ENCODE results near the gene ISLR. TPM values are rescaled to one million over a fixed set of nuclear protein-coding genes. Genes with fewer than 3 reads are reported as not detected.

The ISLR gene
- total and polyA plus RNA-seq, 2 of the 4 experiments (the other 2 are of a cell fraction): under 0.01 to 0.79 TPM

- in situ Hi-C loops (cut with MboI; ENCODE audit: low sequenced_read_pairs): no loop called here
- no peaks in the 10 kb centered on the region for H3K36me3 ChIP-seq (ENCODE audit: control insufficient read depth, insufficient read depth, low read length)
- ATAC-seq (ENCODE audit: low read depth): no peak
- 93% methylated on average over 10 of the region's 14 CpGs; no CpG with 5 or more reads in 1 of the 2 experiments for WGBS, 2 experiments (ENCODE audit: extremely low coverage in 2 of 2, insufficient read length in 1 of 2)
- no peak overlapping the region for H2AFZ ChIP-seq (replicated peaks; ENCODE audit: low read length, poor library complexity)
- H2AK9ac ChIP-seq (replicated peaks; ENCODE audit: low read depth, low read length, poor library complexity): no peak overlapping the region
- no peak overlapping the region for H2BK5ac ChIP-seq (ENCODE audit: low read depth, low read length, poor library complexity, severe bottlenecking)
- no peak overlapping the region for H4K8ac ChIP-seq (ENCODE audit: low read depth in 2 of 2, low read length in 2 of 2)
- no peak overlapping the region for H2BK120ac ChIP-seq (ENCODE audit: low read depth, low read length)
- H3K79me1 ChIP-seq (ENCODE audit: low read depth in 1 of 2, low read length in 2 of 2): no peaks in the 10 kb centered on the region
- H3K4ac ChIP-seq (ENCODE audit: low read depth, low read length): no peak overlapping the region
- no peak overlapping the region for H3K18ac ChIP-seq (ENCODE audit: low read depth, low read length)
- ChIA-PET POLR2A (ENCODE audit: unreplicated experiment) (no interaction called here), CTCF (no interaction called here)
- H2AK5ac ChIP-seq (ENCODE audit: low read depth, low read length): no peak overlapping the region
- intact Hi-C loops (cut with micrococcal nuclease): no loop called here
- H2BK15ac ChIP-seq (ENCODE audit: low read depth, low read length): no peak overlapping the region
- H3K9me1 ChIP-seq (ENCODE audit: insufficient read depth, low read length): peaks cover 24% of the 10 kb centered on the region
- no peak overlapping the region for H4K91ac ChIP-seq (ENCODE audit: insufficient read depth, low read depth, low read length)
- no peak overlapping the region for H3K27ac ChIP-seq (ENCODE audit: insufficient read depth, low read length)
- no peak for DNase-seq
- peaks cover 6% of the 10 kb centered on the region; the same call in 1 of the 2 replicates for H4K20me1 ChIP-seq (ENCODE audit: insufficient read depth, low read length)
- H3K9ac ChIP-seq (ENCODE audit: low read depth, low read length): no peak overlapping the region
- no peak overlapping the region for H3K14ac ChIP-seq (replicated peaks; ENCODE audit: low read depth, low read length)
- H3K4me3 ChIP-seq (ENCODE audit: insufficient read depth, low read depth, low read length): no peak overlapping the region
- peaks cover 17% of the 10 kb centered on the region for H3K27me3 ChIP-seq (ENCODE audit: control insufficient read depth, insufficient read depth, low read length)
- no peak overlapping the region for H3K23ac ChIP-seq (ENCODE audit: low read depth, low read length)
- no peak overlapping the region for H3K4me2 ChIP-seq (ENCODE audit: low read depth, low read length)
- TF ChIP-seq ELK1 (IDR thresholded peaks at IDR 0.05; ENCODE audit: borderline replicate concordance, low read depth, low read length) (no peak), RFX5 (IDR thresholded peaks at IDR 0.05; ENCODE audit: low read depth, low read length) (no peak), MAFK (IDR thresholded peaks at IDR 0.05; ENCODE audit: low read depth, low read length) (no peak), RAD21 (IDR thresholded peaks at IDR 0.05; ENCODE audit: low read length) (no peak), CEBPB (IDR thresholded peaks at IDR 0.05; ENCODE audit: low read depth, low read length) (no peak), BHLHE40 (IDR thresholded peaks at IDR 0.05; ENCODE audit: low read depth, low read length) (no peak), RCOR1 (IDR thresholded peaks at IDR 0.05; ENCODE audit: insufficient replicate concordance, low read length) (no peak), CTCF (conservative IDR thresholded peaks at IDR 0.05; ENCODE audit: low read depth, low read length) (no peak), NFE2L2 (IDR thresholded peaks at IDR 0.05; ENCODE audit: low read depth, low read length) (no peak), MXI1 (IDR thresholded peaks at IDR 0.05; ENCODE audit: borderline replicate concordance, low read depth, low read length) (no peak), USF2 (IDR thresholded peaks at IDR 0.05; ENCODE audit: low read depth, low read length) (no peak)
- no peak overlapping the region for H4K5ac ChIP-seq (ENCODE audit: low read depth, low read length)
- H3K9me3 ChIP-seq (ENCODE audit: control insufficient read depth, insufficient read depth, low read length): no peaks in the 10 kb centered on the region
- peaks cover 33% of the 10 kb centered on the region for H3K4me1 ChIP-seq (ENCODE audit: control insufficient read depth, insufficient read depth, low read length)
- dilution Hi-C loops (cut with HindIII; ENCODE audit: low sequenced_read_pairs, unreplicated experiment): no loop called here
- no peak overlapping the region for H2BK20ac ChIP-seq (ENCODE audit: low read depth, low read length)
- no TSS peak for BruUV-seq (replicated peaks)
- H3K56ac ChIP-seq (ENCODE audit: extremely low read depth, insufficient read depth, low read length): no peak overlapping the region
These were observed 1.4 kb downstream of the ISLR start for GRCh38 chr15:74174958-74175253.
